Naive thymus-derived CD4-positive, alpha-beta T cell (primary cell): ENCODE data around the gene CNOT4. TPM values are rescaled to one million over a fixed set of nuclear protein-coding genes. Genes with fewer than 3 reads are reported as not detected.
A peak's percentile ranks its signal among the peaks of the same experiment; 100 is the strongest.
"Not testable (repeated sequence)": the region's sequence is repeated elsewhere in the genome, so short reads cannot be mapped to it uniquely, and the experiment has no call there.

Source experiments
- ATAC-seq: fragments of 150-1000 bp; cut with Tn5 transposase; 2 replicates; pipeline ENCODE4 v1.10.0; 2021; ENCODE audit warnings: mild to moderate bottlenecking, moderate library complexity
- CTCF ChIA-PET: fragments of 350-600 bp; sonication (Branson Sonifier 250); formaldehyde crosslinking; loops from one replicate; lab custom pipeline; 2021; ENCODE audit warnings: antibody characterized with exemption; lab: Charles Lee
- POLR2A ChIA-PET: fragments of 350-600 bp; sonication (Branson Sonifier 250); formaldehyde crosslinking; loops from one replicate; lab custom pipeline; 2021; ENCODE audit warnings: antibody characterized with exemption, inconsistent platforms; lab: Charles Lee
- DNase-seq, 9 donors: peaks; one replicate each; pipeline versions ENCODE4 v3.0.0 to v3.0.0-alpha.2; 2020 to 2022; ENCODE audit warnings: mixed read lengths in 1 of 9
- H3K27ac ChIP-seq: one replicate; pipeline ENCODE4 v1.7.0; 2013; ENCODE audit warnings: mild to moderate bottlenecking, low read depth, low read length, moderate library complexity
- H3K27me3 ChIP-seq, 2 donors: one replicate each; pipeline ENCODE4 v1.7.0; 2013; ENCODE audit warnings: low read length in 2 of 2, mild to moderate bottlenecking in 2 of 2, moderate library complexity in 2 of 2; ENCODE audit not compliant: control insufficient read depth in 2 of 2, insufficient read depth in 2 of 2
- H3K36me3 ChIP-seq, 3 experiments: 1 replicate in 2 of 3; 2 replicates in 1 of 3; pipeline ENCODE4 v1.7.0; 2013; ENCODE audit warnings: low read length in 3 of 3, mild to moderate bottlenecking in 3 of 3, moderate library complexity in 1 of 3; ENCODE audit not compliant: insufficient read depth in 3 of 3, control insufficient read depth in 2 of 3
- H3K4me1 ChIP-seq, 2 donors: one replicate each; pipeline ENCODE4 v1.7.0; 2013; ENCODE audit warnings: low read length in 2 of 2, mild to moderate bottlenecking in 2 of 2, moderate library complexity in 1 of 2; ENCODE audit not compliant: control insufficient read depth in 2 of 2, insufficient read depth in 2 of 2
- H3K4me3 ChIP-seq: 2 replicates; pipeline ENCODE4 v1.7.0; 2013; ENCODE audit warnings: mild to moderate bottlenecking, low read length
- H3K9me3 ChIP-seq, 3 experiments: 1 replicate in 2 of 3; 2 replicates in 1 of 3; pipeline ENCODE4 v1.7.0; 2013; ENCODE audit warnings: low read length in 3 of 3; ENCODE audit not compliant: control insufficient read depth in 2 of 3
- H3K27ac Mint-ChIP-seq, 9 donors: one replicate each; pipeline ENCODE4 v1.8.0; 2020 to 2022; ENCODE audit warnings: mixed read lengths in 9 of 9, mild to moderate bottlenecking in 8 of 9, moderate library complexity in 5 of 9, inconsistent platforms in 2 of 9
- H3K27me3 Mint-ChIP-seq, 5 donors: one replicate each; pipeline ENCODE4 v1.8.0; 2021 to 2022; ENCODE audit warnings: mixed read lengths in 5 of 5, mild to moderate bottlenecking in 1 of 5
- H3K36me3 Mint-ChIP-seq, 5 donors: one replicate each; pipeline ENCODE4 v1.8.0; 2020 to 2022; ENCODE audit warnings: mixed read lengths in 5 of 5, mild to moderate bottlenecking in 3 of 5, inconsistent platforms in 1 of 5
- H3K4me1 Mint-ChIP-seq, 7 donors: one replicate each; pipeline ENCODE4 v1.8.0; 2020 to 2022; ENCODE audit warnings: mixed read lengths in 7 of 7, mild to moderate bottlenecking in 3 of 7, inconsistent platforms in 1 of 7
- H3K4me3 Mint-ChIP-seq, 10 donors: one replicate each; pipeline ENCODE4 v1.8.0; 2020 to 2022; ENCODE audit warnings: mild to moderate bottlenecking in 10 of 10, mixed read lengths in 10 of 10, moderate library complexity in 6 of 10, inconsistent platforms in 2 of 10
- H3K9me3 Mint-ChIP-seq, 11 donors: one replicate each; pipeline ENCODE4 v1.8.0; 2020 to 2022; ENCODE audit warnings: mixed read lengths in 11 of 11, mild to moderate bottlenecking in 4 of 11, inconsistent platforms in 1 of 11, moderate library complexity in 1 of 11
- intact Hi-C, 2 donors: fragments of 100-400 bp; cut with micrococcal nuclease; formaldehyde crosslinking; loops; one replicate each; pipeline ENCODE4 v1.15.1; 2023
- polyA plus RNA-seq, 2 donors: library from polyadenylated mRNA; unstranded; fragments of 300-500 nt; fragmentation: Illumina TruSeq; gene quantifications; one replicate each; pipeline ENCODE4 v1.2.3, GENCODE V29; 2021
- total RNA-seq, 6 experiments: library from RNA in 5 of 6; stranded (reverse) in 5 of 6; gene quantifications; 1 replicate in 5 of 6; 2 replicates in 1 of 6; pipeline ENCODE4 v1.2.3 and lab custom pipeline; 2021 to 2026

The CNOT4 gene
- total and polyA plus RNA-seq, 7 experiments from 2014 or later = 15.5 to 39.4 (median 36.3) TPM

- Histone ChIP-seq H3K36me3 (peaks cover 0 to 8% (median 0%) of the 10 kb centered on the region in 3 experiments), H3K4me1 (peaks cover 12 to 15% of the 10 kb centered on the region in 2 donors), H3K9me3 (no peaks in the 10 kb centered on the region), H3K27ac (peak overlapping the region; percentile 97), H3K27me3 (no peaks in the 10 kb centered on the region), H3K4me3 (peak overlapping the region; percentile 78)
- Mint-ChIP-seq H3K27ac (no peak overlapping the region), H3K9me3 (no peaks in the 10 kb centered on the region), H3K4me3 (no peak overlapping the region), H3K27me3 (no peaks in the 10 kb centered on the region), H3K36me3 (no peaks in the 10 kb centered on the region), H3K4me1 (peaks cover 7 to 25% (median 17%) of the 10 kb centered on the region in 7 donors)
- no peak for DNase-seq
- POLR2A ChIA-PET = interaction anchor here (0.6 to 2.4 kb wide), 3 partner anchors 31 to 152 kb away, joined by 3 to 6 read pairs (median 4); partner anchors contain the start of gene STMP1
- ATAC-seq = no peak
- intact Hi-C loops = loop anchor here in 1 of 2 donors (10.0 kb wide), 1 partner anchor 1055 kb away; the partner anchor contains the start of gene AKR1B1
- CTCF ChIA-PET = no interaction called here
Observed at GRCh38 chr7:135509589-135509838, 388 bp downstream of the CNOT4 start.

- H3K4me3 ChIP-seq = peak overlapping the region; percentile 78
- ChIA-PET CTCF (no interaction called here), POLR2A (interaction anchor here (0.6 to 2.4 kb wide), 3 partner anchors 31 to 153 kb away, joined by 3 to 6 read pairs (median 4); partner anchors contain the start of gene STMP1)
- H3K36me3 ChIP-seq = peaks cover 0 to 8% (median 0%) of the 10 kb centered on the region in 3 experiments
- Mint-ChIP-seq H3K4me3 (no peak overlapping the region), H3K9me3 (no peaks in the 10 kb centered on the region), H3K27ac (no peak overlapping the region), H3K4me1 (peaks cover 7 to 28% (median 17%) of the 10 kb centered on the region in 7 donors), H3K27me3 (no peaks in the 10 kb centered on the region), H3K36me3 (no peaks in the 10 kb centered on the region)
- intact Hi-C loops = loop anchor here in 1 of 2 donors (10.0 kb wide), 1 partner anchor 1054 kb away; the partner anchor contains the start of gene AKR1B1
- H3K4me1 ChIP-seq = peaks cover 12 to 15% of the 10 kb centered on the region in 2 donors
- H3K9me3 ChIP-seq = no peaks in the 10 kb centered on the region
- no peak for ATAC-seq
- peak in 8 of 9 donors; percentile 18 to 31 (median 24) for DNase-seq
- no peaks in the 10 kb centered on the region for H3K27me3 ChIP-seq
- peak overlapping the region; percentile 97 for H3K27ac ChIP-seq
Observed at GRCh38 chr7:135508883-135509588, 866 bp downstream of the CNOT4 start.

- no peak for ATAC-seq
- peaks cover 0 to 2% (median 0%) of the 10 kb centered on the region in 5 donors for H3K36me3 Mint-ChIP-seq
- no peaks in the 10 kb centered on the region for H3K9me3 Mint-ChIP-seq
- H3K4me3 ChIP-seq = no peak overlapping the region
- CTCF ChIA-PET = interaction anchor here (0.9 kb wide), 1 partner anchor 108 kb away, joined by 3 read pairs; no protein-coding TSS in a partner anchor
- no peak overlapping the region for H3K27ac ChIP-seq
- H3K4me1 Mint-ChIP-seq = peaks cover 24 to 80% (median 64%) of the 10 kb centered on the region in 7 donors
- peak overlapping the region in 1 of 9 donors; percentile 75 for H3K27ac Mint-ChIP-seq
- peaks cover 0 to 19% of the 10 kb centered on the region in 2 donors for H3K4me1 ChIP-seq
- DNase-seq = no peak
- no peaks in the 10 kb centered on the region for H3K36me3 ChIP-seq
- intact Hi-C loops = loop anchor here in 1 of 2 donors (10.0 kb wide), 1 partner anchor 1047 kb away; the partner anchor contains the start of gene AKR1B1
- POLR2A ChIA-PET = interaction anchor here (0.6 kb wide), 1 partner anchor 52 kb away, joined by 3 read pairs; no protein-coding TSS in a partner anchor
- H3K4me3 Mint-ChIP-seq = peak overlapping the region in 5 of 10 donors; percentile 4 to 35 (median 26)
- no peaks in the 10 kb centered on the region for H3K27me3 Mint-ChIP-seq
- no peaks in the 10 kb centered on the region for H3K27me3 ChIP-seq
- no peaks in the 10 kb centered on the region for H3K9me3 ChIP-seq
Observed at GRCh38 chr7:135501402-135501801, 8.5 kb downstream of the CNOT4 start.

GRCh38 chr7:135499818-135500217 is 10.1 kb downstream of the CNOT4 start:
- Histone ChIP-seq H3K4me3 (no peak overlapping the region), H3K27me3 (no peaks in the 10 kb centered on the region), H3K27ac (no peak overlapping the region), H3K4me1 (peaks cover 0 to 19% of the 10 kb centered on the region in 2 donors), H3K36me3 (no peaks in the 10 kb centered on the region), H3K9me3 (no peaks in the 10 kb centered on the region)
- Mint-ChIP-seq H3K9me3 (no peaks in the 10 kb centered on the region), H3K4me3 (peak overlapping the region in 6 of 10 donors; percentile 1 to 38 (median 16)), H3K27me3 (no peaks in the 10 kb centered on the region), H3K27ac (peak overlapping the region in 2 of 9 donors; percentile 10 to 50), H3K4me1 (peaks cover 23 to 79% (median 67%) of the 10 kb centered on the region in 7 donors), H3K36me3 (peaks cover 0 to 5% (median 0%) of the 10 kb centered on the region in 5 donors)
- no peak for DNase-seq
- ChIA-PET CTCF (interaction anchor here (0.6 kb wide), 1 partner anchor 18 kb away, joined by 3 read pairs; no protein-coding TSS in a partner anchor), POLR2A (no interaction called here)
- ATAC-seq = no peak
- intact Hi-C loops = loop anchor here (1.0 to 10.0 kb wide), 2 partner anchors 10 to 1045 kb away; partner anchors contain the start of gene AKR1B1 (in 1 of the 2)

GRCh38 chr7:135497161-135497560 is 12.7 kb downstream of the CNOT4 start:
- not testable (repeated sequence) for ATAC-seq

GRCh38 chr7:135493362-135493761 is 16.5 kb downstream of the CNOT4 start:
- Mint-ChIP-seq H3K4me1 (peaks cover 9 to 35% (median 34%) of the 10 kb centered on the region in 7 donors), H3K9me3 (no peaks in the 10 kb centered on the region), H3K27me3 (no peaks in the 10 kb centered on the region), H3K4me3 (peak overlapping the region in 1 of 10 donors; percentile 16), H3K27ac (peak overlapping the region in 1 of 9 donors; percentile 17), H3K36me3 (peaks cover 0 to 9% (median 3%) of the 10 kb centered on the region in 5 donors)
- ATAC-seq (no peak), DNase-seq (no peak)
- Histone ChIP-seq H3K27ac (no peak overlapping the region), H3K36me3 (no peaks in the 10 kb centered on the region), H3K4me1 (peaks cover 3 to 8% of the 10 kb centered on the region in 2 donors), H3K4me3 (no peak overlapping the region), H3K9me3 (no peaks in the 10 kb centered on the region), H3K27me3 (no peaks in the 10 kb centered on the region)
- ChIA-PET CTCF (no interaction called here), POLR2A (no interaction called here)
- intact Hi-C loops = no loop called here

More at GRCh38 chr7:135497161-135497560, 12.7 kb downstream of the CNOT4 start:
- H3K36me3 ChIP-seq, H3K27me3 ChIP-seq, H3K27me3 Mint-ChIP-seq, H3K9me3 Mint-ChIP-seq, H3K36me3 Mint-ChIP-seq, H3K27ac ChIP-seq, H3K9me3 ChIP-seq, H3K4me3 ChIP-seq, CTCF ChIA-PET, DNase-seq, intact Hi-C loops, POLR2A ChIA-PET: not testable (repeated sequence)
- H3K27ac Mint-ChIP-seq = peak overlapping the region in 2 of 9 donors; percentile 0 to 42
- H3K4me3 Mint-ChIP-seq = peak overlapping the region in 3 of 10 donors; percentile 0 to 54 (median 30)
- peaks cover 0 to 16% of the 10 kb centered on the region in 2 donors for H3K4me1 ChIP-seq
- H3K4me1 Mint-ChIP-seq = peaks cover 23 to 70% (median 65%) of the 10 kb centered on the region in 7 donors
